GM20000 (cell line): ENCODE data around the gene SOS2.

ENCODE experiments used
- DNase-seq: peaks from one replicate; pipeline ENCODE4 v3.0.0; 2012; ENCODE audit warnings: low spot score
- TF ChIP-seq, protein P1 (sequence below): IDR thresholded peaks from 2 replicates; pipeline ENCODE4 v1.5.1; 2012; ENCODE audit warnings: mild to moderate bottlenecking, control low read depth; ENCODE audit errors: extremely low read depth, missing control alignments

The SOS2 gene

DNA sequence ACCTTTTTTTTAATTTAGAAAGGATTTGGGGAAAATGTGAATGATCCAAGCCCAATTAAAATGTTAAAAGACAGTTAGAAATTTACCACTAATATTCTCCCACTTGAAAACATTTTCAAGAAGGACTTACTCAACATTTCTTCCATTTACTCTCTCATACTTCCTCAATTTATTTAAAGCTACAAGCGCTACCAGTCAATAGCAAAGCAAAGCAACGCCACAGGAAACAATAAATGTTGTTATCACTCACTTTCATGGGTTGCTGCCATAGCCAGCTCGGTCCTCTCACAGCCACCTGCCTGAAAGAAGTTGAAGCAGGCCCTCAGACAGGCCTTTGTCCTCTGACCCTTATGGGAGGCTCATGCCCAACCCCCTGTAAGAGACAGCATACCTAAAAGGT lies 6.0 kb upstream of the SOS2 start:
- TF ChIP-seq, protein P1, sequence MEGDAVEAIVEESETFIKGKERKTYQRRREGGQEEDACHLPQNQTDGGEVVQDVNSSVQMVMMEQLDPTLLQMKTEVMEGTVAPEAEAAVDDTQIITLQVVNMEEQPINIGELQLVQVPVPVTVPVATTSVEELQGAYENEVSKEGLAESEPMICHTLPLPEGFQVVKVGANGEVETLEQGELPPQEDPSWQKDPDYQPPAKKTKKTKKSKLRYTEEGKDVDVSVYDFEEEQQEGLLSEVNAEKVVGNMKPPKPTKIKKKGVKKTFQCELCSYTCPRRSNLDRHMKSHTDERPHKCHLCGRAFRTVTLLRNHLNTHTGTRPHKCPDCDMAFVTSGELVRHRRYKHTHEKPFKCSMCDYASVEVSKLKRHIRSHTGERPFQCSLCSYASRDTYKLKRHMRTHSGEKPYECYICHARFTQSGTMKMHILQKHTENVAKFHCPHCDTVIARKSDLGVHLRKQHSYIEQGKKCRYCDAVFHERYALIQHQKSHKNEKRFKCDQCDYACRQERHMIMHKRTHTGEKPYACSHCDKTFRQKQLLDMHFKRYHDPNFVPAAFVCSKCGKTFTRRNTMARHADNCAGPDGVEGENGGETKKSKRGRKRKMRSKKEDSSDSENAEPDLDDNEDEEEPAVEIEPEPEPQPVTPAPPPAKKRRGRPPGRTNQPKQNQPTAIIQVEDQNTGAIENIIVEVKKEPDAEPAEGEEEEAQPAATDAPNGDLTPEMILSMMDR = no peak
- no peak for DNase-seq

DNA sequence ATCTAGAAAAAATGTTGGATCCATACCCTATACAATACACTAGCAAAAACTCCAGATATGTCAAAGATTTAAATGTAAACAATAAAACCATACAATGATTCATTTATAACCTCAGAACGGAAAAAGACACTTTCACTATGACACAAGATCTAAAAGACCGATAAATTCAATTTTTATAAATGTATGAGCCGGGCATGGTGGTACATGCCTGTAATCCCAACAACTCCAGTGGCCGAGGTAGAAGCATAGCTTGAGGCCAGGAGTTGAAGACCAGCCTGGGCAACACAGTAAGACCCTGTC lies 2.5 kb upstream of the SOS2 start:
- TF ChIP-seq, protein P1 = no peak
- DNase-seq = no peak

DNA sequence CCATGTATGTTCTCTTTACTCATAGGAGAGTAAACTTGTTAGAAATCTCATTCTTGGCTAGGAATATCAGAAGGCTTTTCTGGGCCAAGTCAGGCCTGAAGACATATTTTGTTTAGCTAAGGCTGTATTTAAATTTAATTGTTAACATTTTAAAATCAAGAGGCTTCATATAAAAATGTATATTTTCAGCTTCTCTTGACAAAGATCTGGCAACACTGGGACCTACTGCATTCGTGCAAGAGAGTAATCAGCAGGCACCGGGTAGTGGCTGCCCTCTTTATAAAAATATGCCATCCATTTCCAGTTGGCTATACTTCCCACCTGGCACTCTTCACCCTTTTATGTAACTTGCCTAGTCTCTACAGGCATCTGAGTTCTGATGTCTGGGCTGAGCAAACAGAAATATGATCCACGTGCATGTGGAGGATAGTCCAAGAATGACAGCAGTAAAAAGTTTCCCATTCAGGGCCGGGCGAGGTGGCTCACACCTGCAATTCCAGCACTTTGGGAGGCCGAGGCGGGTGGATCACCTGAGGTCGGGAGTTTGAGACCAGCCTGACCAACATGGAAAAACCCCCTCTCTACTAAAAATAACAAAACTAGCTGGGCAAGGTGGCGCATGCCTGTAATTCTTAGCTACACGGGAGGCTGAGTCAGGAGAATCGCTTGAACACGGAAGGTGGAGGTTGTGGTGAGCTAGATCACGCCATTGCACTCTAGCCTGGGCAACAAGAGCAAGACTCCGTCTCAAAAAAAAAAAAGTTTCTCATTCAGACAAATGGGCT lies 2.0 kb upstream of the SOS2 start:
- DNase-seq = no peak

DNA sequence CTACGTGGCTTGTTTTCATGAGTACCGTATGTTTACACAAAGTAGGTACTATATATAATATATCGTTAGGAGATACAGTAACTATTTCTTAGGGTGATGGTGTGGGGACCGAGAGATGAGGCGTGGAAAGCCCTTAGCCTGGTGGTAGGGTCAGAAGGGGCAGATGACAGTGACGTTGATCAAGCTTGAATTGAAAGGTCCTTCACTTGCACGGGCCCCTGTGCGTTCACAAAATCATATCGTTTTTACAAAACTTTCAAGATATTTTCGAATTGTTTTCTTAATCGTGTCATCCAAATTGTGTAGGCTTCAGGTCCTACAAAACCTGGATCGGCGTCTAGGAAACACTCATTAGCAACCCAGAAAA lies 881 bp upstream of the SOS2 start:
- DNase-seq = no peak
- TF ChIP-seq, protein P1 = no peak

More for the DNA sequence above, 2.0 kb upstream of the SOS2 start:
- TF ChIP-seq, protein P1 = no peak

DNA sequence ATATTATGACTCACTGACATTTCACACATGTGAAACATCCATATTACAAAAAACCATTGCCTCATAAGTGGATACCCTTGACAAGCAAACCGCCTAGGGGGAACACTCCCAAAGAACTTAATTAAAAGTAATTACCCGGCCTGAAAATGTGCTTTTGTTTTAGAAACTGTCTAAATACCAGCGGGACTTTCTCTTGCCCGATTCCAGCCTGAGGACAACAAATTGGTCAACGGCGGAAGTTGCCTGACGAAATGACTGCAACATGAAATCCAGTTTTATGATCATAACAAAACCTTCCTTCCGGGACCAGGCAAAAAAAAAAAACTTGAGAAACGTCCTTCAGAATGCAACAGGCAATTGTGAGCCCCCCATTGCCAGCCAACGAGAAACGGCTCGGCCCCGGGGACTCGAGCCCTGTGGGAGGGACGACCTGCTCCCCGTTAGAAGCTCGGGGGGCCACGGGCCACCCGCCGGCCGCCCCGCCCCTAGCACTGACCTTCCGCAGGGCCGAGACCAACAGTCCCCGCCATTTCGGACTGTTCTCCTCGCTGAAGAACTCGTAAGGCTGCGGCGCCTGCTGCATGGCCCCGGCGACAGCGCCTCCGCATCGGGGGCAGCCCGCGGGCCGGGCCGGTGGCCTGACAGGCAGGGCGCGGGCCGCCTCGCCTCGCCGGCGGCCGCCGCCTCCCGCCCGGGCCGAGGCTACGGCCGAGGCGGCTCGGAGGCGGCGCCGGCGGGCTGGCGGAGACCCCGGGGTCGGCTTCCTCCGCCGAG lies 490 bp downstream of the SOS2 start:
- TF ChIP-seq, protein P1 = no peak
- peak; percentile 56 for DNase-seq

DNA sequence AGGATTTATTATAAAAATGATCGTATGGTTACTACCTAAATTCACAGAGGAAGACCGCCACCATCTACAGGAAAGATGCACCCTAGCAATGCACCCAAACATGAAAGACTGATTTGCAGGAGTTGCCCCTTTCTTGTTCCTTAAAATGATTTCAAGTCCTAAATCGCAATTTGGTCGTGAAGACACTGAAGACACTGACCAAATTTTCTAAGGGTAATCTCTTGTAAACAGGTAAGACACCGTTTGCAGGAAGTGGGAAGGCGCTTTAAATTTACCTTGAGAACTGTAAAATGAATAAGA lies 1.0 kb downstream of the SOS2 start:
- no peak for DNase-seq
- TF ChIP-seq, protein P1 = no peak

DNA sequence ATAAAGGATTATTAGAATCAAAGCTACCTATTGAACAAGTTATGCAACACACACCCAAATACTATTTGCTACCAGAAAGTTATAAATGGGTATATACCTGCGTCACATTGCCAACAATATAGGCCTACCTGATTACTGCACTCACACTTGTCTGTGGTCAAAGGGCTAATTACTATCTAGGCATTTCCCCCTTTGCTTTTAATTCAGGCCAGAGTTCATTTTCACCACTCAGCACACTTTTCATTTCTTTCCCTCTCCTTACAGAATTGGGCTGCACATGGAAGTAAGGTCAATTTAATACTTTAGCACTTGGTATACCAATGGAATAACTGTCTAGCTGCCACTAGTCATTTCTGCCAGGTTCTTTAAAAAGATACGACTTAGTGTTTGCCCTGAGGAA lies 1.7 kb downstream of the SOS2 start:
- TF ChIP-seq, protein P1 = no peak
- DNase-seq = no peak
